HEK293T (cell line): ENCODE results near the gene WFDC5.

Experiments used
- FOXM1 ChIP-seq: fragments of 450-650 bp; IDR thresholded peaks from 2 replicates; pipeline ENCODE4 v1.6.1; 2017; ENCODE audit warnings: mild to moderate bottlenecking, borderline replicate concordance
- NFRKB ChIP-seq: fragments of 450-650 bp; IDR thresholded peaks from 2 replicates; pipeline ENCODE4 v1.6.1; 2016; ENCODE audit warnings: mild to moderate bottlenecking, moderate library complexity
- SUZ12 ChIP-seq: fragments of 450-650 bp; IDR thresholded peaks from 2 replicates; pipeline ENCODE4 v1.6.1; 2016; ENCODE audit warnings: mild to moderate bottlenecking
- ZNF384 ChIP-seq: fragments of 450-650 bp; IDR thresholded peaks from 2 replicates; pipeline ENCODE4 v1.6.1; 2016

- TF ChIP-seq ZNF384 (no peak), FOXM1 (no peak), NFRKB (no peak), SUZ12 (no peak)
Observed at GRCh38 chr20:45091366-45091765, 23.6 kb downstream of the WFDC5 start.
